NCI-H82 treated with DMSO at 0.1 percent for 48 hours (cell line): Measurements from ENCODE around the gene INSR.
"Not testable (repeated sequence)": the region's sequence is repeated elsewhere in the genome, so short reads cannot be mapped to it uniquely, and the experiment has no call there.

Source experiments
- DNase-seq: peaks from one replicate; lab custom pipeline; 2025; ENCODE audit not compliant: unreplicated experiment; lab: John Stamatoyannopoulos, UW

The INSR gene

DNA sequence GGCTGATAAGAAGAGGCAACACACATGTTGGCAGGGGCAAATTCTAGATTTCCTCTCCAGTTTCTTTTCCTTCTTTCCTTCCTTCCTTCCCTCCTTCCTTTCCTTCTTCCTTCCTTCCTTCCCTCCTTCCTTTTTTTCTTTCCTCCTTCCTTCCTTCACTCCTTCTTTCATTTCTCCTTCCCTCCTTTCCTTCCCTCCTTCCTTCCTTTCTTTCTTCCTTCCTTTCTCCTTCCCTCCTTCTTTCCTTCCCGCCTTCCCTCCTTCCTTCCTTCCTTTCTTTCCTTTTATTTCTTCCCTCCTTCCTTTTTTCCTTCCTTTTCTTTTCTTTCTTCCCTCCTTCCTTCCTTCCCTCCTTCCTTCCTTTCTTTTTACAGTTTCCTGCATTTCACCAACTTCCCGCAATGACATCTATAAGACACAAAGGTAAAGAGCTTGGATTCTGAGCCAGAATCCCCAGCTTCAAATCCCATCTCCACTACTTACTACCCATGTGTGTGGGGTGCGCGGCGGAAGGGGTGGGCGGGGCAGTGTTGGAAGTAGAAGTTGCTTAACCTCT, 35.3 kb downstream of the INSR start:
- DNase-seq, result no peak

DNA sequence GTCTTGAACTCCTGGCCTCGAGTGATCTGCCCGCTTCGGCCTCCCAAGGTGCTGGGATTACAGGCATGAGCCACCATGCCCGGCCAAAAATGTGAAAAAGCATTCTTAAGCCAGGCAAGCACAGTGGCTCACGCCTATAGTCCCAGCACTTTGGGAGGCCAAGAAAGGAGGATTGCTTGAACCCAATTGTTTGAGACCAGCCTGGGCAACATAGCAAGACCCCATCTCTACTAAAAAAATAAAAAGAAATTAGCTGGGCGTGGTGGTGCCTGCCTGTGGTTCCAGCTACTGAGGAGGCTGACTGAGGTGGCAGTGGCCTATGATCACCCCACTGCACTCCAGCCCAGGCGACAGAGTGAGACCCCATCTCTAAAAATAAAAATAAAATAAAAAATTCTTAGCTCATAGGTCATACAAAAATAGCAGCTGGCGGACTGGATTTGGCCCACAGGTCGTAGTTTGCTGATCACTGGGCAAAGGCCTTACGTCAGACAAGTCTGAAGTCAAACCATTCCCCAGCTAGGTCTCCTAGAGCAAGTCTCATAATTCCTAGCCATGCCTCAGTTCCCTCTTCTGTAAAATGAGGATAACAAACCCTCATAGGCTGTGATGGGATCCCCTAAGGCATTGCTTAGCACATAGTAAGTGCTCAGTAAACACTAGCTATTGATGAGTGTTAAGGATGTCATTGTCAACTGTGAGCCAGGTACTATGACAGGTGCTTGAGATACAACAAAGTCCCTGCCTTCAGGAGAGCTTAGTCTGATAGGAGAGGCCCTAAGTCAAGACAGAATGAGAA, 36.0 kb downstream of the INSR start:
- DNase-seq, result no peak

DNA sequence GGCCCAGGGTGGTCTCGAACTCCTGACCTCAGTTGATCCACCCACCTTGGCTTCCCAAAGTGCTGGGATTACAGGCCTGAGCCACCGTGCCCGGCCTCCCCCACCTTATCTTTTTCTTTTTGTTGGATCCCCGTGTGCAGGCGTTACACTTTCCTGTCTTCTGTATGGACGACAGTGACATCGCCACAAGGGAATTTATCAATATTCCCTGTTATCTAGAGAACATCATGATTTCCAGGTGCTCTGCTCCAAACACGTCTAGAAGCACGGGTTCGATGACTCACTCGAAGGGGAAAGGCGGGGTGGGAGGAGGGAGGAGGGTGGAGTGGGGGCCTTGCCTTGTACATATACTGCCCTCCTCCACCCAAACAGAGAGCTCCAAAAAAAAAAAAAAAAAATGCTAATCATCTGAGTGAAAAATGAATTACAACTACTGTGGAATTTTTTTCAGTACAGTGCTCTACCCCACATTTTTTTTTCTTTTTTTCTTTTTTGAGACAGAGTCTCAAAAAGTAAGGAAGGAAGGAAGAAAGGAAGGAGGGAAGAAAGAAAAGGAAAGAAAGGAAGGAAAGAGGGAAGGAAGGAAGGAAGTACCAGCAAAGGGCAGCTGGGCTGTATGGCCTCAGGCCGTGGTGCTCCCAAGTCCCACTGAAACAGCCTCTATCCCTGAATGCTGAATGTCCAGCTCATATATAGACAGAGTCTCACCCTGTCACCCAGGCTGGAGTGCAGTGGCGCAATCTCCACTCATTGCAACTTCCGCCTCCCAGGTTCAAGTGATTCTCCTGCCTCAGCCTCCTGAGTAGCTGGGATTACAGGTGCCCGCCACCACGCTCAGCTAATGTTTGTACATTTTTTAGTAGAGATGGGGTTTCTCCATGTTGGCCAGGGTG, 36.8 kb downstream of the INSR start:
- no peak for DNase-seq

DNA sequence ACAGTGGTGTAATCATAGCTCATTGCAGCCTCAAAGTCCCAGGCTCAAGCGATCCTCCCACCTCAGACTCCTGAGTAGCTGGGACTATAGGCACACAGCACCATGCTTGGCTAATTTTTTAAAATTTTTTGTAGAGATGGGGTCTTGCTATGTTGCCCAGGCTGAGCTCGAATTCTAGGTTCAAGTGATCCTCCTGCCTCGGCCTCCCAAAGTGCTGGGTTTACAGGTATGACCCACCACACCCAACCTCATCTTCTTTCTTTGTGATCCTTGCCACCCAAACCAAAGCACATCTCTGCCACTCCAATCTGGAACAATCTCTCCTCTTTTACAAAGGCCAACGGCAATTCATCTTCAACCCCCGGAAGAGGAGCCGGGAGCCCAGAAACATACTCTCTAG, 38.6 kb downstream of the INSR start:
- no peak for DNase-seq

DNA sequence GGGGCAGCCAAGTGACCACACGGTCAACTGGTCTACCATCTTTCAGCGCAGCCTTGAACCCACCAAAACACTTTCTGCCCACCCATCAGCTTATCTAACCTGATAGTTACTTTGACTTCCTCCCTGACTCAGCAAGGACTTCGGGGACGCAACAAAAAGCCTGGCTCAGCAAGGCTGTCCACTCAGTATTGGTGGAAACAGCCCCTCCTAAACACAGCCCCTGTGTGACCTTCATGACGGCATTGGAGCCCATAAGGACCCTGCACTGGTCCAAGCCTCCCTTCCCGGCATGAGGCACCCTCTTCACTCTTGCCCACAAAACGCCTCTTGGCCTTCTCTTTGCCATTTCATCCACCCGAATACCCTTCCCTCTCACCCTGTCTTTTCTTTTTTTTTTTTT, 39.1 kb downstream of the INSR start:
- DNase-seq, result no peak

DNA sequence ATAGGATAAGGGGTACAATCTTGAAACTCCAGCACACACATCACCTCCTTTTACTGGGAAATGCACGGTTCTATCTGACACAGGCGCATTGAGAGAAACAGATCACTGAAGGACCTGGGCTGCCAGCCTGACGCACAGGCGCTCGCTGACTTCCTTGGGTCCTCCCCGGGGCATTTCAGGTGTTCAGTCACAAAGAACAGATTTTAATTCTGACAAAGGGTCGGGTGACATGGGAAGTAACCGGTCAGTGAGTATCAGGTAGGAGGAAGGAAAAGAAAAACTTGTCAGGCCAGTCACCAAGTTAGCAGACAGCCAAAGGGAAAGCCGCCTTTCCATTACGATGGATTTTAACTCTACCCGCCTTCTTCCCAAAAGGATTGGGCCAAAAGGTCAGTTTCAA, 39.6 kb downstream of the INSR start:
- DNase-seq, result no peak

DNA sequence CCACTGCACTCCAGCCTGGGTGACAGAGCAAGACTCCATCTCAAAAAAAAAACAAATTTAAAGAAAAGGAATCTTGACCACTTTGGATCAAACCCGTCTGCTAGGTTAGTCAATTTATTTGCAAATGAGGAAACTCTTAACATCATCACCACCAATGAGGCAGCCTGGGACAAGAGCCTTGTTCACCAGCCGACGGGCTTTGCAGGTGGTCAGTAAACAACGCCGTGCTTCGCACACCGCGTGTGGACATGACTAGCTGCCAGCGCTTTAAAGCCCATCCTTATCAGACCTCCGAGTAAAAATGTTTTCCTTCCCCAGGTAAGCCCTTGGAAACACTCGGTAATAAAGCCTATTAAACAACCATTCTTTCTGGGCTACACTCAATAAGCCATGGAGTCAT, 41.9 kb downstream of the INSR start:
- DNase-seq, result no peak

DNA sequence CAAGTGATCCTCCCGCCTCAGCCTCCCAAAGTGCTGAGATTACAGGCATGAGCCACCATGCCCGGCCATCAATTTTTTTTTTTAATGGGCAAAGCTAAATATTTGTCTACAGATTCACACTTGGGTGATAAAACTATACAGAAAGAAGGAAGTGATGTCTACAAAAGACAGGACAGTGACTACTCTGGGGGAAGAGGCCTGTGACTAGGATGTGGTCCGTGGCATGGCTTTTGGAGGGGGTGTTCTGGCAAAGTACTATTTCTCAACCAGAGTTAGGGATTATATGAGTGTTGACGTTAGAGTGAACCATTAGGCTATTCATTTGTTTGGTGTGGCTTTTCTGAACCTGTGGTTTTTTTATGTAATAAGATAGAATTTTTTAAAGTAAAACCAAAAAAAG, 42.7 kb downstream of the INSR start:
- DNase-seq, result no peak

DNA sequence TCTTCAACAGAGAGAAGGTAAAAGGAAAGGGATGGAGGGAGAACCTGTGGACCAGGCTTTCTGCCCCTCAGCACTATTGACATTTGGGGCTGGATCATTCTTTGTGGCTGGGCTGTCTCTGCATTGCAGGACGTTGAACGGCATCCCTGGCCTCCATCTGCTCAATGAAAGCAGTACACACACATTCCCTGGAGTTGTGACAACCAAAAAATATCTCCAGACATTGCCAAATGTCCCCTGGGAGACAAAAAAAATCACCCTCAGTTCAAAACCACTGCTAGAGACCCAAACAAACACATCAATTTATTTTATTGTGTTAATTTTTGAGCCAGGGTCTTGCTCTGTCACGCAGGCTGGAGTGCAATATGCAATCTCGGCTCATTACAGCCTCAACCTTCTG, 43.3 kb downstream of the INSR start:
- DNase-seq, result no peak

DNA sequence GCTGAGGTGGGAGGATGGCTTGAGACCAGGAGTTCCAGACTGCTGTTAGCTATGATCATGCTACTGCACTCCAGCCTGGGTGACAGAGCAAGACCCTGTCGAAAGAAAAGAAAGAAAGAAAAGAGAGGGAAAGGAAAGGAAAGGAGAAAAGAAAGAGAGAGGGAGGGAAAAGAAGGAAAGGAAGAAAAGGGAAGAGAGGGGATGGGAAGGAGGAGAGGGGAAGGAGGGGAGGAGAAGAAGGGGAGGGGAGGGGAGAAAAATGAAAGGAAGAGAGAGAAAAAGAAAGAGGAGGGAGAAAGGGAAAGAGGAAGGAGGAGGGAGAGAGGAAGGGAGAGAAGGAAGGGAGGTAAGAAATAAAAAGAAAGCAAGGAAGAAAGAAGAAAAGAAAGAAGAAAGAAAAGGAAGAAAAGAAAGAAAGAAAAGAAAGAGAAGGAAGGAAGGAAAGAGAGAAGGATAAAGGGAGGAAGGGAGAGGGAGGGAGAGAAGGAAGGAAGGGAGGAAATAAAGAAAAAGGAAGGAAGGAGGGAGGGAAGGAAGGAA, 44.1 kb downstream of the INSR start:
- no peak for DNase-seq

DNA sequence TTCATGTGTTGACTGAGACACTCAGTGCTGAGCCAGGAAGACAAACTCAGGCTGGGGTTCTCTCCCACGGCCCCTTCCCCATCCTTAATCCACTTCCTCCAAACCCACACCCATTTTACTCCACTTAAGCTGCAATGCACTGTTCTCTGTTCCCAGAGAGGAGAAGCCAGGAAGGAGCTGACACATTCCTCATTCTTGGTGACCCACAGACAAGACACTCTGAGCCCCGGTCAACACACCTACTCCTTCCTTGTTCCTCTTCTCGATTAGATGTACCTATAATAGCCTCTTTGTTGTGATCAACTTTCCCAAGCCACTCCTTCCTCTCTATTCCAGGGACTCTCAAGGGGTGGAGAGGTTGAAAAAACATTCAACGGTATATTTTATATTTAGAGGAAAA, 47.1 kb downstream of the INSR start:
- DNase-seq, result no peak

DNA sequence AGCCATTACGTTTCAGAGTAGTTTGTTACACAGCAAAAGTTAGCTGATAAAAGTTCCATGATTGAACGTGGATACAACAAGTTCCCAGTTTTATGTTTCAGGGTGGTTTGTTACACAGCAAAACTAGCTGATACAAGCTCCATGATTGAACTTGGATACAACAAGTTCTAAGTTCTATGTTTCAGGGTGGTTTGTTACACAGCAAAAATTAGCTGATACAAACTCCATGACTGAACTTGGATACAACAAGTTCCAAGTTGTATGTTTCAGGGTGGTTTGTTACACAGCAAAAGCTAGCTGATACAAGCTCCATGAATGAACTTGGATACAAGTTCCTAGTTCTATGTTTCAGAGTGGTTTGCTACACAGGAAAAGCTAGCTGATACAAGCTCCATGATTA, 47.6 kb downstream of the INSR start:
- no peak for DNase-seq

DNA sequence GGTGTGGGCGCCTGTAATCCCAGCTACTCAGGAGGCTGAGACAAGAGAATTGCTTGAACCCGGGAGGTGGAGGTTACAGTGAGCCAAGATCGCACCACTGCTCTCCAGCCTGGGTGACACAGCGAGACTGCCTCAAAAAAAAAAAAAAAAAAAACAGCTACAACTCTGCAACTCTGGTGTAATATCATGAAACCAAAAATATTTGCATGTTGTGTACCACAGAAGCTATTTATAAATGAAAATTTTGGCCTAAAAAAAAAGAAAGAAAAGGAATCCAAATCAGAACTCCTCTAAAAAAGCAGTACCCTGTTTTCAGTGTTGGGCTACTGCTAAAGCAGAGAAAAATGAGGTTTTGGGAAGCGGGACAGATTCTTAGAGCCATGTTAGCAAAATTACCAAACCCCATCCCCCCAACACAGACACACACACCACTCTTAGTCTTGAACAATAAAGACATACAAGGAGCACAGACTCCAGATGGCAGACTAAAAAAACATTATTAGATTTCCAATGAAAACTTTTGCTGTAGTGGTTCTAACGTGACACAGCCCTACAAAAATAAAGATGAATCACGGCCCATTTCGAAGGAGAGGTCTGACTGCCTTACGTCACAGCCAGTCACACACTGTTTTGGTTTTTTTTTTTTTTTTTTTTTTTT, 51.5 kb downstream of the INSR start:
- no peak for DNase-seq

DNA sequence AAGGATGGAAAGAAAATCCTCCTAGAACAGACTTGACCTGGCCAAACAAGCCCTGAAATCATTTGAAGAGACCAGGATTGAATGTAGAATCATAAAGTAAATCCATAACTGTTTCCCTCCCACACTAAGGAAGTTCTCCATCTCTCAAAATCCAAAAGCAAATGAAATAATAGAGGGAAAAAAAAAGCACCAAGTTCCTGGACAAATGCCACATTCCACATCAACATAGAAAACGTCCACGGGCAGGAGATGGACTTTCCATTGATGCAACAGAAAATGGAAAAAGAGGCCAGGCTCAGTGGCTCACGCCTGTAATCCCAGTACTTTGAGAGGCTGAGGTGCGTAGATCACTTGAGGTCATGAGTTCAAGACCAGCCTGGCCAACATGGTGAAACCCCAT, 56.2 kb downstream of the INSR start:
- DNase-seq, result no peak

DNA sequence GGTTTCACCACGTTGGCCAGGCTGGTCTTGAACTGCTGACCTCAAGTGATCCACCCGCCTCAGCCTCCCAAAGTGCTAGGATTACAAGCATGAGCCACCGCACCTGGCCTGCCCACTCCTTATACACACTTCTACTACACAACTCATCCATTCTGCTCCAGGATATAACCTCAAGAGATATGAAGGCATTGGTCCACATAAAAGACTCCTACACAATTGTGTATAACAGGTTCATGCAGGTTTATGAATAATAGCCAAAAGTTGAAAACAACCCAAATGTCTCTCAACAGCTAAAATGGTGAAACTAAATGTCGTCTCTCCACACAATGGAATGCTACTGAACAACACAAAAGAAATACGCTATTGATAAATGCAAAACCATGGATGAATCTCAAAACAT, 58.1 kb downstream of the INSR start:
- DNase-seq, result no peak

DNA sequence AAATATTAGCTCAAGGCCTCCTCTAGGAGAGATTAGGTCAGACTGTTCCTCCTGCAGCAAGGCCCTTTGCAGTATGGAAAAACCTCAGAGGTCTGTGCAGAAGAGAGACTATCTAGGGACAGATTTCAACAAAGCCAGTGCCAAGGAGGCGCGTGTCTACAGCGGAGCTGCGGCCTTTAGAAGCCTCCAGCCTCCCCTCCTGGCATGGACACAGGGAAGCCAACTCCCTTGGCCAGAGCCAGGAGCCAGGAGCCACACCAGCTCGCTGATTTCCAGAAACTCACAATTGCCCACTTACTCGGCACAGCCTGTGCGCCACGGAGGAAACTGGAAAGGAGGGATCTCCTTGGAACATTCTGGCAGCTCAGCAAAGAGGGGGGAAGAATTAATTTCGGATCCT, 63.4 kb downstream of the INSR start:
- no peak for DNase-seq

DNA sequence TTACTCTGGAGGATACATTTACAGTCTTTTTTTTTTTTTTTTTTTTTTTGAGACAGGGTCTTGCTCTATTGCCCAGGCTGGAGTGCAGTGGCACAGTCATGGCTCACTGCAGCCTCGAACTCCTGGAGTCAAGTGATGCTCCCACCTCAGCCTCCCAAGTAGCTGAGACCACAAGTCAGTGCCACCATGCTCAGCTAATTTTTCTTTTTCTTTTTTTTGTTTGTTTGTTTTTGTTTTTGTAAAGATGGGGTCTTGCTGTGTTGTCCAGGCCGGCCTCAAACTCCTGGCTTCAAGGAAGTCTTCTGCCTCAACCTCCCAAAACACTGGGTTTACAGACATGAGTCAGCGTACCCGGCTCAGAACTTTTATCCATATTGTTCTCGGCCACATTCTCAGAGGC, 64.5 kb downstream of the INSR start:
- DNase-seq, result no peak

DNA sequence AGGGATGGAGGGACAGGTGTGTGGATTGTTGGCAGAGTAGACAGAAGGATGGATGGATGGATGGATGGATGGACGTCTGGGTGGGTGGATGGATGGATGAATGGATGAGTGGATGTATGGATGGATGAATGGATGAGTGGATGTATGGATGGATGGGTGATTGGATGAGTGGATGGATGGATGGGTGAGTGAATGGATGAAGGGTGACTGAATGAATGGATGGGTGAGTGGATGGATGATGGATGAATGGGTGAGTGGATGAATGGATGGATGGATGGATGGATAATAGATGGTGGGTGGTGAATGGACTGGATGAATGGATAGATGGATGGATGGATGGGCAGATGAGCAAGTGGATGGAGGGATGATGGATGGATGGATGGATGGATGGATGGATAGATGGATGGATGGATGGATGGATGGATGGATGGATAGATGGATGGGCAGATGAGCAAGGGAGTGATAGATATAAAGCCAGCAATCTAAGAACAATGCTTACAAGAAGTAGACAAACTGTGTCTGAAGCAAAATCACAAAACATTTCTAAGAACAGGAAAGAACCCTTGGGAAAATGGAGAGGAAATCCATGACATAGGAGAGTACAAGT, 65.2 kb downstream of the INSR start:
- DNase-seq, result no peak

DNA sequence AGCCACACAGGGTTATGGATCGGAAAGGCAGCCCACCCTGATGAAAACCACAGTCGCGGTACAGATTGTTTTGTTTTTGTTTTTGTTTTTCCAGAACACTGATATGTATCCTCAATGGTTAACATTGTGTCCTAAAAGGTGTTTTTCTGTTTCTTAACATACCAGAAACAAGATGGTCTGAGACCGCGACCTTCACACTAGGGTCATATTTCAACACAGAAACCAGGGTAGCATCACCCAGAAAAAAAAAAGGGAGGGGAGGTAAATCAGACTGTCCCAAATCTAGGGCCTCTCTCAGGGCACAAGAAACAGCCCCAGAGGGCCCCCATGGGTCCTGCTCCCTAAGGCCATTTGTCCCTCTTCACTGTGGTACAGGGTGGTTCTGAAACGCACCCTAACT, 66.5 kb downstream of the INSR start:
- no peak for DNase-seq

DNA sequence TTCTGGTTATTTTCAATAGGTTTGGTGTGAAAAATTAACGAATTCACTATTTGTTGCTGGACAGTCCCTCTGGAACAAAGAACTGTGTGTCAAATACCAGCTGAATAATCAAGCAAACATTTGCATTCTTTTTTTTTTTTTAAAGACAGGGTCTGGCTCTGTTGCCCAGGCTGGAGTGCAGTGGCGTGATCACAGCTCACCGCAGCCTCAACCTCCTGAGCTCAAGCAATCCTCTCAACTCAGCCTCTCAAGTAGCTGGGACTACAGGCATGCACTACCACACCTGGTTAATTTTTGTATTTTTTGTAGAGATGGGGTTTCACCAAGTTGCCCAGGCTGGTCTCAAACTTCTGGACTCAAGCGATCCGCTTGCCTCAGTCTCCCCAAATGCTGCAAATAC, 67.1 kb downstream of the INSR start:
- DNase-seq, result not testable (repeated sequence)

DNA sequence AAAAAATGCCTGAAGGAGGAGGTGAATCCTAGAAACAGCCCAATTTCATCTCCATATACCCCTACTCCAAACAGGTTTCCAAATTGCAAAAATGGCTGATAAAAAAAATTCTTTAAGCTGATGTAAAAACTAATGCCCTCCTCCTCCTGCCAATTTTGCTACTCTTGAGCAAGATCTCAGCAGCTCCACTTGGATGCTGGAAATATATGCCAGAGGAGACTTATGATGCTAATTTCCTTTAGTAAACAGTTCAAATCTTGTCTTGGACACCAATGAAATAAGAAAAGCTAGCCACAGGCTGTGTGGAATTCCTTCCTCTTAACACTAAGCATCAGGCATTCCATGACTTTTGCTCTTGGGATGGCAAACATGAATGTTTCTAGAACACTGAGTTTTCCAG, 67.5 kb downstream of the INSR start:
- no peak for DNase-seq
